PC-3 (cell line): ENCODE results near the gene PRKN. TPM values are rescaled to one million over a fixed set of nuclear protein-coding genes. Genes with fewer than 3 reads are reported as not detected.

Experiments
- ATAC-seq: fragments of 200-7000 bp; cut with Tn5 transposase; 2 replicates; pipeline ENCODE4 v1.9.1; 2020; ENCODE audit warnings: mild to moderate bottlenecking, moderate library complexity
- BruUV-seq: library from RNA; stranded (reverse); fragments of 400-500 nt; replicated peaks from 2 replicates; lab custom pipeline; 2021; lab: Mats Ljungman, UMichigan
- CTCF ChIA-PET: fragments of 300-600 bp; sonication (Branson Sonifier 250); formaldehyde crosslinking; loops from one replicate; lab custom pipeline; 2022; ENCODE audit warnings: antibody characterized with exemption; lab: Charles Lee
- POLR2A ChIA-PET: fragments of 300-600 bp; sonication (Branson Sonifier 250); formaldehyde crosslinking; loops from one replicate; lab custom pipeline; 2022; ENCODE audit warnings: antibody characterized with exemption; ENCODE audit not compliant: unreplicated experiment; lab: Charles Lee
- DNase-seq: peaks from one replicate; pipeline ENCODE4 v3.0.0-alpha.2; 2015
- H2AFZ ChIP-seq: fragments of 300-600 bp; sonication (generic); 2 replicates; pipeline ENCODE4 v1.6.0; 2016; ENCODE audit warnings: antibody characterized with exemption, low read length
- H3F3A ChIP-seq: fragments of 300-600 bp; sonication (generic); one replicate; pipeline ENCODE4 v1.6.0; 2017; ENCODE audit warnings: antibody characterized with exemption, low read length, control low read depth, mild to moderate bottlenecking; ENCODE audit not compliant: unreplicated experiment
- H3K27ac ChIP-seq: fragments of 300-600 bp; sonication (generic); 2 replicates; pipeline ENCODE4 v1.5.1; 2016; ENCODE audit warnings: mild to moderate bottlenecking, low read length
- H3K27me3 ChIP-seq: fragments of 300-600 bp; sonication (generic); 2 replicates; pipeline ENCODE4 v1.6.1; 2016; ENCODE audit warnings: low read length, mixed read lengths
- H3K36me3 ChIP-seq: fragments of 300-600 bp; sonication (generic); 2 replicates; pipeline ENCODE4 v1.6.1; 2016; ENCODE audit warnings: low read depth, mixed run types, low read length, mixed read lengths
- H3K4me1 ChIP-seq: fragments of 300-600 bp; sonication (generic); 2 replicates; pipeline ENCODE4 v1.5.1; 2016; ENCODE audit warnings: low read length; ENCODE audit not compliant: insufficient read depth
- H3K4me2 ChIP-seq: fragments of 300-600 bp; sonication (generic); 2 replicates; pipeline ENCODE4 v1.6.0; 2016; ENCODE audit warnings: low read length
- H3K4me3 ChIP-seq: fragments of 300-600 bp; sonication (generic); 2 replicates; pipeline ENCODE4 v1.5.1; 2016; ENCODE audit warnings: mild to moderate bottlenecking, low read length, mixed read lengths
- H3K79me2 ChIP-seq: fragments of 300-600 bp; sonication (generic); 2 replicates; pipeline ENCODE4 v1.6.1; 2017; ENCODE audit warnings: low read length, mixed read lengths
- H3K9ac ChIP-seq: fragments of 300-600 bp; sonication (generic); 2 replicates; pipeline ENCODE4 v1.6.0; 2016; ENCODE audit warnings: mild to moderate bottlenecking, low read length
- H3K9me2 ChIP-seq: fragments of 300-600 bp; sonication (generic); replicated peaks from 2 replicates; pipeline ENCODE4 v1.6.1; 2016; ENCODE audit warnings: mixed run types, low read length, mixed read lengths
- H3K9me3 ChIP-seq: fragments of 300-600 bp; sonication (generic); 2 replicates; pipeline ENCODE4 v1.6.1; 2016; ENCODE audit warnings: low read length, mixed read lengths
- H4K20me1 ChIP-seq: fragments of 300-600 bp; sonication (generic); 2 replicates; pipeline ENCODE4 v1.6.1; 2016; ENCODE audit warnings: low read length, mixed read lengths
- EZH2 ChIP-seq: fragments of 300-600 bp; sonication (generic); IDR thresholded peaks from one replicate; pipeline ENCODE4 v1.6.1; 2017; ENCODE audit warnings: antibody characterized with exemption, mild to moderate bottlenecking, low read length; ENCODE audit not compliant: unreplicated experiment
- EZH2phosphoT487 ChIP-seq: fragments of 300-600 bp; sonication (generic); IDR thresholded peaks from 2 replicates; pipeline ENCODE4 v1.6.1; 2018; ENCODE audit warnings: mild to moderate bottlenecking, antibody characterized with exemption, low read length, borderline replicate concordance
- intact Hi-C: fragments of 100-400 bp; cut with micrococcal nuclease; formaldehyde crosslinking; loops from 2 replicates; pipeline ENCODE4 v1.9.0; 2023
- total RNA-seq: library from RNA; depleted of rRNA; stranded (reverse); fragments of >200 nt; gene quantifications from 2 replicates; pipeline ENCODE4 v1.2.3, GENCODE V29; 2014
- TF ChIP-seq, protein P1 (sequence below): fragments of 300-600 bp; sonication (generic); conservative IDR thresholded peaks from 2 replicates; pipeline ENCODE4 v1.5.1; 2017; ENCODE audit warnings: antibody characterized with exemption, low read depth, mild to moderate bottlenecking, low read length

PRKN gene
- total RNA-seq, 1 experiment from 2014 or later, result not detected

DNA sequence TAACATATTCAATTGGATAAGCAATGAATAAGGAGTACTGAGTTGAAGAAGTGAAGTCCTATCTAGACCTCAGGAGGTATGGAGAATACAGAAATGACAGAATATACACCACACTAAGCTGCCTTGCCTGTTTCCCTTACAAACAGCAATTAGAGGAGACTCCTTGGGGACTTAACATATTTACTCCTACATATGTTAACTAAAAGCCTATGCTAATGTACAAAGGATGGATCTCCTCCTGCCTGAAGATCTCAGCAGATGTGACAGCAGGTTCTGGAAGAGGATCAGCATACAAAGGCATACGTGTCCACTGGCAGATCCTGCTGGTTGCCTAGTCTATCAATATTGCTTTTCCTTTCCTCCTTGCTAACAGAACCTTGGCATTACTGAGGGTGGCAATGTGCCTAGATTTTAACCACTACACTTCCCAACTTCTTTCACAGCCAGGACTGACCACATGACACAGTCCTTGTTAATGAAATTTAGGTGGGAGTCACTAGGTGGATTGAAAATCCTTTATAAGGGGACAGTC, 29.6 kb downstream of the PRKN start:
- Histone ChIP-seq H3K4me3 (no peak overlapping the region), H3K9me2 (no peaks in the 10 kb centered on the region), H4K20me1 (no peaks in the 10 kb centered on the region), H3K4me1 (no peaks in the 10 kb centered on the region), H3K9ac (no peak overlapping the region), H3K27me3 (peaks cover 5% of the 10 kb centered on the region; the same call in 1 of the 2 replicates), H3K27ac (no peak overlapping the region), H3F3A (no peaks in the 10 kb centered on the region), H3K79me2 (no peaks in the 10 kb centered on the region), H3K9me3 (no peaks in the 10 kb centered on the region), H2AFZ (no peak overlapping the region), H3K4me2 (no peak overlapping the region), H3K36me3 (no peaks in the 10 kb centered on the region)
- ChIA-PET CTCF (no interaction called here), POLR2A (no interaction called here)
- DNase-seq, result no peak
- intact Hi-C loops, result no loop called here
- TF ChIP-seq EZH2 (no peak), EZH2phosphoT487 (no peak)
- TF ChIP-seq, protein P1, sequence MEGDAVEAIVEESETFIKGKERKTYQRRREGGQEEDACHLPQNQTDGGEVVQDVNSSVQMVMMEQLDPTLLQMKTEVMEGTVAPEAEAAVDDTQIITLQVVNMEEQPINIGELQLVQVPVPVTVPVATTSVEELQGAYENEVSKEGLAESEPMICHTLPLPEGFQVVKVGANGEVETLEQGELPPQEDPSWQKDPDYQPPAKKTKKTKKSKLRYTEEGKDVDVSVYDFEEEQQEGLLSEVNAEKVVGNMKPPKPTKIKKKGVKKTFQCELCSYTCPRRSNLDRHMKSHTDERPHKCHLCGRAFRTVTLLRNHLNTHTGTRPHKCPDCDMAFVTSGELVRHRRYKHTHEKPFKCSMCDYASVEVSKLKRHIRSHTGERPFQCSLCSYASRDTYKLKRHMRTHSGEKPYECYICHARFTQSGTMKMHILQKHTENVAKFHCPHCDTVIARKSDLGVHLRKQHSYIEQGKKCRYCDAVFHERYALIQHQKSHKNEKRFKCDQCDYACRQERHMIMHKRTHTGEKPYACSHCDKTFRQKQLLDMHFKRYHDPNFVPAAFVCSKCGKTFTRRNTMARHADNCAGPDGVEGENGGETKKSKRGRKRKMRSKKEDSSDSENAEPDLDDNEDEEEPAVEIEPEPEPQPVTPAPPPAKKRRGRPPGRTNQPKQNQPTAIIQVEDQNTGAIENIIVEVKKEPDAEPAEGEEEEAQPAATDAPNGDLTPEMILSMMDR, result no peak
- no peak for ATAC-seq
- BruUV-seq, result no TSS peak

DNA sequence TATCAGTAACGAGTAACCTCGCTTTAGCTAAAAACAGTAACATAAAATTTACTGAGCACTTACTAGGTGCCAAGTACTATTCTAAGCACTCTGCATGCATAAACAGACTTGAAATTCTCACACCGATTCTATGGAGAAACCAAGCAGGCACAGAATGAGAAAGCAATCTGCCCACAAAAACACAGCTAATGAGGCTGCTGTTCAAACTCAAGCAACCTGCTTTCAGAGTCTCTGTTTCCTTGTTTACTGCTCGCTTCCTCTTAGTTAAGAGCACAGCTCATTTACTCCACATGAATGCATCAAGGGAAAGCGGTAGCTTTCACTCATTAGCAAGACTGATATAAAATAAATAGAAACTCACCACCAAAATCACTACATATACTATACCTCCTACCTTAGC, 37.4 kb downstream of the PRKN start:
- Histone ChIP-seq H3K79me2 (no peaks in the 10 kb centered on the region), H3K36me3 (no peaks in the 10 kb centered on the region), H4K20me1 (no peaks in the 10 kb centered on the region), H3K4me1 (no peaks in the 10 kb centered on the region), H3K9me3 (no peaks in the 10 kb centered on the region), H3K4me2 (no peak overlapping the region), H3K27ac (no peak overlapping the region), H2AFZ (no peak overlapping the region), H3K9ac (no peak overlapping the region), H3K4me3 (no peak overlapping the region), H3F3A (no peaks in the 10 kb centered on the region), H3K9me2 (no peaks in the 10 kb centered on the region), H3K27me3 (no peaks in the 10 kb centered on the region)
- BruUV-seq, result no TSS peak
- ChIA-PET CTCF (no interaction called here), POLR2A (no interaction called here)
- DNase-seq (no peak), ATAC-seq (no peak)
- intact Hi-C loops, result no loop called here
- TF ChIP-seq, protein P1, result no peak
- TF ChIP-seq EZH2 (no peak), EZH2phosphoT487 (no peak)

DNA sequence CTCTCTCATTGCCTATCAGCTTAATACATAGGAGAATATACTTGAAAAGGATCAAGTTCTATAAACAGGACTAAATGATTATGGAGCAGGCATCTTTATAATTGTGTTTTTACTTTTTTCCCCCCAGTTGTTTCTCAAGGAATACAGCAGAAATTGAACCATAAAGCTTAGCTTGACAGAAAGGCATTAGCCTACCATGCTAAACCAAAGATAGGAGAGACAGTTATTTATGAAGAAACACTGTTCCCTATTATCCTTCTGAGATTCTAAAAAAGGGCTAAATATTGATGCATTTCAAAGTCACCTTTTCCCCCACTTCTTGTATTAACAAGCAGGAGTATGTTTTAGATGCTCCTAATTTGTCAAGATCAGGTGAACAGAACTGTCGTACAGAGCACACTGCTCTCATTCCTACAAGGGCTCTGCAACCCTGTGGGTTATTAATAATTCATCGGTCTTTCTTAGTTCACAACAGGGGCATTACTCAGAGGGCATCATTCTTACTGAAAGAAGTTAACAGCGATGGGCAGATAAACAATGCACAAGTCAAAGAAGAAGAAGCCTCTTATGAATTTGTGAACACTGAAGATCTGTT, 38.7 kb downstream of the PRKN start:
- Histone ChIP-seq H3K9me2 (no peaks in the 10 kb centered on the region), H3K4me1 (no peaks in the 10 kb centered on the region), H3K9ac (no peak overlapping the region), H3K36me3 (no peaks in the 10 kb centered on the region), H3K4me3 (no peak overlapping the region), H4K20me1 (no peaks in the 10 kb centered on the region), H3K4me2 (no peak overlapping the region), H3K27ac (no peak overlapping the region), H2AFZ (no peak overlapping the region), H3K9me3 (no peaks in the 10 kb centered on the region), H3K27me3 (no peaks in the 10 kb centered on the region), H3F3A (no peaks in the 10 kb centered on the region), H3K79me2 (no peaks in the 10 kb centered on the region)
- BruUV-seq, result no TSS peak
- intact Hi-C loops, result no loop called here
- POLR2A ChIA-PET, result no interaction called here
- TF ChIP-seq EZH2 (no peak), EZH2phosphoT487 (no peak)
- TF ChIP-seq, protein P1, result no peak
- CTCF ChIA-PET, result no interaction called here
- ATAC-seq (no peak), DNase-seq (no peak)
